HepG2 (cell line): ENCODE data around the gene TM9SF2. TPM values are rescaled to one million over a fixed set of nuclear protein-coding genes. Genes with fewer than 3 reads are reported as not detected.

Source experiments
- ATAC-seq: fragments of 200-7000 bp; cut with Tn5 transposase; 3 replicates; pipeline ENCODE4 v1.9.1; 2020; ENCODE audit warnings: mild to moderate bottlenecking, moderate library complexity
- BruUV-seq: library from RNA; stranded (reverse); fragments of 400-500 nt; replicated peaks from 2 replicates; lab custom pipeline; 2021; lab: Mats Ljungman, UMichigan
- CTCF ChIA-PET: fragments of 300-600 bp; formaldehyde crosslinking; extraction: SDS; loops from one replicate; lab custom pipeline; 2021; ENCODE audit warnings: low total read pairs, inconsistent platforms, low intra/inter-chr PET ratio; lab: Yijun Ruan, JAX
- POLR2A ChIA-PET: fragments of 350-600 bp; sonication (Branson Sonifier 250); formaldehyde crosslinking; loops from one replicate; lab custom pipeline; 2020; ENCODE audit warnings: antibody characterized with exemption, inconsistent platforms; lab: Yijun Ruan, JAX
- DNase-seq: peaks from one replicate; pipeline ENCODE4 v3.0.0-alpha.2; 2015; ENCODE audit warnings: low spot score
- FAIRE-seq: peaks from 3 replicates; lab custom pipeline; 2011; peaks lifted over from hg19 to GRCh38; lab: Jason Lieb, UNC
- H2AFZ ChIP-seq: one replicate; pipeline ENCODE4 v1.6.1; 2011; ENCODE audit warnings: low read length, inconsistent platforms
- H3K27ac ChIP-seq: fragments of 300-600 bp; 3 replicates; pipeline ENCODE4 v1.8.0; 2011; ENCODE audit warnings: mixed run types, mild to moderate bottlenecking, mixed read lengths, low read length, inconsistent platforms; ENCODE audit not compliant: insufficient read depth; ENCODE audit errors: extremely low read length
- H3K27me3 ChIP-seq, 2 experiments: fragments of 200-600 bp in 1 of 2; 2 replicates in 1 of 2; 3 replicates in 1 of 2; pipeline versions ENCODE4 v1.6.0 to v1.8.0; 2011; ENCODE audit warnings: low read length in 2 of 2, mild to moderate bottlenecking in 2 of 2, moderate library complexity in 2 of 2, inconsistent platforms in 1 of 2; ENCODE audit not compliant: insufficient read depth in 2 of 2, control insufficient read depth in 1 of 2
- H3K36me3 ChIP-seq, 2 experiments: fragments of 200-600 bp in 1 of 2; replicated peaks in 1 of 2; 2 replicates in 1 of 2; 3 replicates in 1 of 2; pipeline versions ENCODE4 v1.5.1 to v1.8.0; 2011; ENCODE audit warnings: low read length in 2 of 2, inconsistent platforms in 1 of 2; ENCODE audit not compliant: insufficient read depth in 2 of 2, control insufficient read depth in 1 of 2
- H3K4me1 ChIP-seq: 2 replicates; pipeline ENCODE4 v1.5.1; 2012; ENCODE audit warnings: low read length, inconsistent platforms; ENCODE audit not compliant: insufficient read depth
- H3K4me2 ChIP-seq: 2 replicates; pipeline ENCODE4 v1.6.0; 2011; ENCODE audit warnings: low read depth, low read length, inconsistent platforms
- H3K4me3 ChIP-seq, 3 experiments: fragments of 200-600 bp in 1 of 3; sonication (generic), shearing (Covaris generic) in 1 of 3; replicated peaks in 1 of 3; 2 replicates each; pipeline ENCODE4 v1.5.1; 2011 to 2016; ENCODE audit warnings: low read length in 3 of 3, inconsistent platforms in 2 of 3, low read depth in 2 of 3, mild to moderate bottlenecking in 2 of 3, control low read depth in 1 of 3, mixed read lengths in 1 of 3; ENCODE audit not compliant: insufficient read depth in 1 of 3
- H3K79me2 ChIP-seq: one replicate; pipeline ENCODE4 v1.6.1; 2011; ENCODE audit warnings: low read length, inconsistent platforms; ENCODE audit not compliant: insufficient read depth
- H3K9ac ChIP-seq: 2 replicates; pipeline ENCODE4 v1.6.0; 2011; ENCODE audit warnings: mild to moderate bottlenecking, low read depth, low read length, inconsistent platforms; ENCODE audit not compliant: insufficient read depth
- H3K9me3 ChIP-seq: 2 replicates; pipeline ENCODE4 v1.5.1; 2012; ENCODE audit warnings: mild to moderate bottlenecking, low read length
- H4K20me1 ChIP-seq: 2 replicates; pipeline ENCODE4 v1.6.0; 2011; ENCODE audit warnings: inconsistent platforms, mild to moderate bottlenecking, low read length, moderate library complexity; ENCODE audit not compliant: insufficient read depth
- ASH2L ChIP-seq: fragments of 300-600, 200-600 bp; sonication (generic); IDR thresholded peaks from 2 replicates; pipeline ENCODE4 v1.7.0; 2017; ENCODE audit warnings: low read depth, mild to moderate bottlenecking, moderate library complexity, mixed read lengths, low read length; ENCODE audit not compliant: insufficient read length
- CREB1 ChIP-seq, 2 experiments: fragments of 450-650 bp in 1 of 2; IDR thresholded peaks; 2 replicates each; pipeline ENCODE4 v1.6.1; 2016 to 2017; ENCODE audit warnings: control low read depth in 1 of 2, mild to moderate bottlenecking in 1 of 2, missing compliant biosample characterization in 1 of 2, missing genetic modification characterization in 1 of 2
- ETS1 ChIP-seq: sonication (generic); formaldehyde crosslinking; IDR thresholded peaks from 2 replicates; pipeline ENCODE4 v1.4.0; 2020; ENCODE audit warnings: missing genetic modification reagents
- FOXM1 ChIP-seq: sonication (generic); formaldehyde crosslinking; IDR thresholded peaks from 2 replicates; pipeline ENCODE4 v1.5.0; 2020; ENCODE audit warnings: missing genetic modification reagents
- GATAD1 ChIP-seq: IDR thresholded peaks from 2 replicates; pipeline ENCODE4 v1.6.1; 2016; ENCODE audit warnings: missing genetic modification reagents, missing compliant biosample characterization
- PBX3 ChIP-seq: sonication (generic); formaldehyde crosslinking; IDR thresholded peaks from 2 replicates; pipeline ENCODE4 v1.8.1; 2023; ENCODE audit warnings: missing genetic modification reagents, inconsistent platforms, borderline replicate concordance
- SOX13 ChIP-seq, 3 experiments: fragments of 450-650 bp in 1 of 3; sonication (generic) in 1 of 3; formaldehyde crosslinking in 1 of 3; IDR thresholded peaks in 2 of 3; conservative IDR thresholded peaks in 1 of 3; 2 replicates each; pipeline versions ENCODE4 v1.5.0 to v1.6.1; 2016 to 2020; ENCODE audit warnings: antibody characterized with exemption in 1 of 3, mild to moderate bottlenecking in 1 of 3, missing compliant biosample characterization in 1 of 3, missing genetic modification reagents in 1 of 3, moderate library complexity in 1 of 3
- ZFP36 ChIP-seq: fragments of 150-350 bp; IDR thresholded peaks from 2 replicates; pipeline ENCODE4 v1.6.1; 2018; ENCODE audit warnings: borderline replicate concordance, low read length, low read depth; ENCODE audit not compliant: partially characterized antibody
- ZNF710 ChIP-seq: sonication (generic); formaldehyde crosslinking; IDR thresholded peaks from 2 replicates; pipeline ENCODE4 v1.5.0; 2020; ENCODE audit warnings: mild to moderate bottlenecking, missing genetic modification reagents, borderline replicate concordance
- ZNF724P ChIP-seq: sonication (generic); formaldehyde crosslinking; IDR thresholded peaks from 2 replicates; pipeline ENCODE4 v1.8.0; 2022; ENCODE audit warnings: missing genetic modification reagents, borderline replicate concordance
- ZNF816 ChIP-seq: sonication (generic); formaldehyde crosslinking; IDR thresholded peaks from 2 replicates; pipeline ENCODE4 v1.8.0; 2022; ENCODE audit warnings: missing genetic modification reagents, mild to moderate bottlenecking, borderline replicate concordance
- WGBS: methylation state at CpG from one replicate; pipeline ENCODE4 v1.1.6; 2017; ENCODE audit warnings: low lambda C conversion rate; 5-methylcytosine and 5-hydroxymethylcytosine counted together
- in situ Hi-C: cut with HindIII; loops from 2 replicates; pipeline ENCODE4 v1.10.0; 2017; ENCODE audit warnings: low pct_unique_long_range_greater_than_20kb; ENCODE audit not compliant: extremely low pct_ligation_motif_present
- intact Hi-C: fragments of 100-400 bp; cut with micrococcal nuclease; formaldehyde crosslinking; loops from one replicate; pipeline ENCODE4 v1.10.0; 2022; ENCODE audit not compliant: unreplicated experiment
- polyA plus RNA-seq, 8 experiments: library from polyadenylated mRNA; depleted of rRNA in 3 of 8; stranded (reverse) in 7 of 8; unstranded in 1 of 8; fragments of >200 nt; fragmentation: Illumina TruSeq in 4 of 8; extraction: Trizol in 4 of 8; gene quantifications; 2 replicates each; pipeline versions ENCODE4 v1.2.1 to v1.2.3, GENCODE V29; 2011 to 2016; ENCODE audit warnings: low read depth in 4 of 8, missing spikeins in 1 of 8, mixed read lengths in 1 of 8; ENCODE audit not compliant: insufficient read depth in 1 of 8
- total RNA-seq, 5 experiments: library from RNA; depleted of rRNA; stranded (reverse); fragments of >200 nt; fragmentation: Illumina TruSeq; extraction: Trizol; gene quantifications; 2 replicates each; pipeline ENCODE4 v1.2.3, GENCODE V29; 2016; ENCODE audit warnings: low read depth in 1 of 5

The TM9SF2 gene
- total and polyA plus RNA-seq, 2 of the 13 experiments (the other 11 are each of a cell fraction or from before 2014, with no cell fraction given) = 94.1 to 123 TPM

- H2AFZ ChIP-seq = no peak overlapping the region
- H3K36me3 ChIP-seq = no peaks in the 10 kb centered on the region
- no peak overlapping the region for H3K9ac ChIP-seq
- 0 out of 2 replicates have a peak, but pooled peaks have one; percentile 29 for TF ChIP-seq CREB1 (IDR thresholded peaks at IDR 0.05)
- no peak for TF ChIP-seq CREB1 (CRISPR knock-in tag; IDR thresholded peaks at IDR 0.05)
- no peak for TF ChIP-seq ZFP36
- TF ChIP-seq, all 625 proteins: peak for 1
- in situ Hi-C loops (no loop called here), intact Hi-C loops (no loop called here)
- FAIRE-seq (no peak), ATAC-seq (no peak), DNase-seq (no peak)
- Histone ChIP-seq H3K9me3 (no peaks in the 10 kb centered on the region), H3K4me2 (no peak overlapping the region), H3K4me1 (peaks cover 44% of the 10 kb centered on the region), H3K79me2 (no peaks in the 10 kb centered on the region), H3K27ac (no peak overlapping the region), H3K27me3 (no peaks in the 10 kb centered on the region), H4K20me1 (no peaks in the 10 kb centered on the region), H3K4me3 (no peak overlapping the region)
- BruUV-seq = no TSS peak
- ChIA-PET CTCF (no interaction called here), POLR2A (no interaction called here)
- 20% methylated on average over 2 of the region's 3 CpGs for WGBS
These were observed 81.2 kb downstream of the TM9SF2 start for GRCh38 chr13:99582511-99582910.

- no peak for FAIRE-seq
- H3K27me3 ChIP-seq = no peaks in the 10 kb centered on the region
- CTCF ChIA-PET = no interaction called here
- TF ChIP-seq PBX3 (CRISPR knock-in tag) (no peak), ASH2L (no peak), GATAD1 (CRISPR knock-in tag) (no peak), ETS1 (CRISPR knock-in tag) (no peak), ZNF710 (no peak), SOX13 (IDR thresholded peaks at IDR 0.05) (no peak), SOX13 (CRISPR knock-in tag; conservative IDR thresholded peaks at IDR 0.05 in 1 of 2, IDR thresholded peaks at IDR 0.05 in 1 of 2) (no peak), ZNF724P (CRISPR knock-in tag) (no peak), ZNF816 (CRISPR knock-in tag) (no peak), FOXM1 (CRISPR knock-in tag) (no peak)
These were observed 84.3 kb downstream of the TM9SF2 start for GRCh38 chr13:99585609-99586008.

More at GRCh38 chr13:99585609-99586008, 84.3 kb downstream of the TM9SF2 start:
- H3K4me1 ChIP-seq = peaks cover 16% of the 10 kb centered on the region
- no TSS peak for BruUV-seq
- WGBS = 78% methylated on average over 3 of the region's 3 CpGs
- no peak overlapping the region for H3K4me2 ChIP-seq
- no peaks in the 10 kb centered on the region for H3K9me3 ChIP-seq
- H3K4me3 ChIP-seq = no peak overlapping the region
- intact Hi-C loops = no loop called here
- POLR2A ChIA-PET = no interaction called here
- no peak overlapping the region for H3K27ac ChIP-seq
- ATAC-seq = no peak
- no peaks in the 10 kb centered on the region for H3K36me3 ChIP-seq
- no peak for DNase-seq
- no peaks in the 10 kb centered on the region for H4K20me1 ChIP-seq
- H3K79me2 ChIP-seq = no peaks in the 10 kb centered on the region
- no peak overlapping the region for H3K9ac ChIP-seq
- in situ Hi-C loops = no loop called here
- no peak overlapping the region for H2AFZ ChIP-seq
